ENCODE results near the gene CSRP1.

CSRP1 gene

GRCh38 chr1:201508809-201509208 lies 1.9 kb upstream of the CSRP1 start:
- TF ChIP-seq REST (IDR thresholded peaks at IDR 0.05; ENCODE audit: insufficient read depth in 1 of 2, low read depth in 2 of 2, low read length in 2 of 2), result no peak
- TF ChIP-seq FOXP2 (optimal IDR thresholded peaks at IDR 0.05; ENCODE audit: borderline replicate concordance, extremely low read depth, extremely low read length, insufficient read depth), result no peak
- no peak for TF ChIP-seq POLR2AphosphoS5 (IDR thresholded peaks at IDR 0.05; ENCODE audit: low read depth, low read length)
- no peak for TF ChIP-seq SIN3A (IDR thresholded peaks at IDR 0.05; ENCODE audit: borderline replicate concordance, insufficient read depth, low read length)
- no peak for TF ChIP-seq TAF1 (IDR thresholded peaks at IDR 0.05; ENCODE audit: borderline replicate concordance, insufficient read depth, low read length)

GRCh38 chr1:201507360-201507675 lies 395 bp upstream of the CSRP1 start:
- TF ChIP-seq REST (IDR thresholded peaks at IDR 0.05; ENCODE audit: insufficient read depth in 1 of 2, low read depth in 2 of 2, low read length in 2 of 2) (no peak), SIN3A (IDR thresholded peaks at IDR 0.05; ENCODE audit: borderline replicate concordance, insufficient read depth, low read length) (no peak), POLR2AphosphoS5 (IDR thresholded peaks at IDR 0.05; ENCODE audit: low read depth, low read length) (no peak), FOXP2 (optimal IDR thresholded peaks at IDR 0.05; ENCODE audit: borderline replicate concordance, extremely low read depth, extremely low read length, insufficient read depth) (no peak), TAF1 (IDR thresholded peaks at IDR 0.05; ENCODE audit: borderline replicate concordance, insufficient read depth, low read length) (no peak)

- no peak for TF ChIP-seq TAF1 (IDR thresholded peaks at IDR 0.05; ENCODE audit: borderline replicate concordance, insufficient read depth, low read length)
- no peak for TF ChIP-seq REST (IDR thresholded peaks at IDR 0.05; ENCODE audit: insufficient read depth in 1 of 2, low read depth in 2 of 2, low read length in 2 of 2)
- TF ChIP-seq POLR2AphosphoS5 (IDR thresholded peaks at IDR 0.05; ENCODE audit: low read depth, low read length), result no peak
- TF ChIP-seq SIN3A (IDR thresholded peaks at IDR 0.05; ENCODE audit: borderline replicate concordance, insufficient read depth, low read length), result no peak
- TF ChIP-seq FOXP2 (optimal IDR thresholded peaks at IDR 0.05; ENCODE audit: borderline replicate concordance, extremely low read depth, extremely low read length, insufficient read depth), result no peak
Measured at GRCh38 chr1:201506092-201506491, 831 bp downstream of the CSRP1 start.

GRCh38 chr1:201505503-201505890 lies 1.4 kb downstream of the CSRP1 start:
- TF ChIP-seq FOXP2 (optimal IDR thresholded peaks at IDR 0.05; ENCODE audit: borderline replicate concordance, extremely low read depth, extremely low read length, insufficient read depth) (peak; percentile 40), REST (IDR thresholded peaks at IDR 0.05; ENCODE audit: insufficient read depth in 1 of 2, low read depth in 2 of 2, low read length in 2 of 2) (no peak; a peak in 1 of 4 replicates), POLR2AphosphoS5 (IDR thresholded peaks at IDR 0.05; ENCODE audit: low read depth, low read length) (peak; percentile 36; the same call in 1 of the 2 replicates)

GRCh38 chr1:201504799-201505502 lies 2.0 kb downstream of the CSRP1 start:
- TF ChIP-seq REST (IDR thresholded peaks at IDR 0.05; ENCODE audit: insufficient read depth in 1 of 2, low read depth in 2 of 2, low read length in 2 of 2), result no peak
- no peak for TF ChIP-seq SIN3A (IDR thresholded peaks at IDR 0.05; ENCODE audit: borderline replicate concordance, insufficient read depth, low read length)
- TF ChIP-seq FOXP2 (optimal IDR thresholded peaks at IDR 0.05; ENCODE audit: borderline replicate concordance, extremely low read depth, extremely low read length, insufficient read depth), result no peak
